Neutrophil (primary cell): ENCODE measurements around the gene DAB2IP.

Experiments
- H3K27ac ChIP-seq: fragments of 200-600 bp; sonication (generic); 2 replicates; pipeline ENCODE4 v1.5.1; 2016; ENCODE audit warnings: mild to moderate bottlenecking, moderate library complexity
- H3K27me3 ChIP-seq: fragments of 200-600 bp; sonication (generic); 2 replicates; pipeline ENCODE4 v1.6.0; 2016; ENCODE audit warnings: mild to moderate bottlenecking
- H3K36me3 ChIP-seq: fragments of 200-600 bp; sonication (generic); 2 replicates; pipeline ENCODE4 v1.5.1; 2017
- H3K4me1 ChIP-seq, 2 experiments: fragments of 200-600 bp in 1 of 2; sonication (generic) in 1 of 2; 1 replicate in 1 of 2; 2 replicates in 1 of 2; pipeline versions ENCODE4 v1.5.1 to v1.6.1; 2013 to 2016; ENCODE audit warnings: low read depth in 1 of 2, low read length in 1 of 2, mild to moderate bottlenecking in 1 of 2, moderate library complexity in 1 of 2; ENCODE audit not compliant: control insufficient read depth in 1 of 2, insufficient read depth in 1 of 2
- H3K4me3 ChIP-seq, 2 experiments: fragments of 200-600 bp in 1 of 2; sonication (generic) in 1 of 2; 1 replicate in 1 of 2; 2 replicates in 1 of 2; pipeline ENCODE4 v1.5.1; 2013 to 2016; ENCODE audit warnings: low read depth in 1 of 2, low read length in 1 of 2, mild to moderate bottlenecking in 1 of 2, moderate library complexity in 1 of 2
- H3K9me3 ChIP-seq: fragments of 200-600 bp; sonication (generic); 2 replicates; pipeline ENCODE4 v1.5.1; 2016
- CTCF ChIP-seq: fragments of 200-600 bp; sonication (generic); IDR thresholded peaks from 2 replicates; pipeline ENCODE4 v1.5.1; 2016; ENCODE audit warnings: antibody characterized with exemption

DAB2IP gene

GRCh38 chr9:121743441-121744001 is 92.1 kb downstream of the DAB2IP start:
- H3K4me3 ChIP-seq = no peak overlapping the region
- no peaks in the 10 kb centered on the region for H3K36me3 ChIP-seq
- H3K27ac ChIP-seq = no peak overlapping the region
- no peaks in the 10 kb centered on the region for H3K4me1 ChIP-seq
- peaks cover 17% of the 10 kb centered on the region for H3K27me3 ChIP-seq
- TF ChIP-seq CTCF = no peak
- H3K9me3 ChIP-seq = no peaks in the 10 kb centered on the region

GRCh38 chr9:121744002-121744686 is 92.7 kb downstream of the DAB2IP start:
- TF ChIP-seq CTCF = no peak
- no peaks in the 10 kb centered on the region for H3K36me3 ChIP-seq
- no peaks in the 10 kb centered on the region for H3K4me1 ChIP-seq
- no peak overlapping the region for H3K4me3 ChIP-seq
- no peak overlapping the region for H3K27ac ChIP-seq
- peaks cover 10% of the 10 kb centered on the region for H3K27me3 ChIP-seq
- no peaks in the 10 kb centered on the region for H3K9me3 ChIP-seq

GRCh38 chr9:121744687-121745395 is 93.4 kb downstream of the DAB2IP start:
- Histone ChIP-seq H3K4me1 (no peaks in the 10 kb centered on the region), H3K27ac (no peak overlapping the region), H3K27me3 (peaks cover 4% of the 10 kb centered on the region), H3K9me3 (no peaks in the 10 kb centered on the region), H3K36me3 (no peaks in the 10 kb centered on the region), H3K4me3 (no peak overlapping the region)
- TF ChIP-seq CTCF = no peak

- no peaks in the 10 kb centered on the region for H3K36me3 ChIP-seq
- no peaks in the 10 kb centered on the region for H3K4me1 ChIP-seq
- H3K4me3 ChIP-seq = no peak overlapping the region
- H3K9me3 ChIP-seq = no peaks in the 10 kb centered on the region
- no peak overlapping the region for H3K27ac ChIP-seq
- no peaks in the 10 kb centered on the region for H3K27me3 ChIP-seq
- no peak for TF ChIP-seq CTCF
Measured at GRCh38 chr9:121745396-121745695, 93.9 kb downstream of the DAB2IP start.

GRCh38 chr9:121746411-121746810 is 95.0 kb downstream of the DAB2IP start:
- Histone ChIP-seq H3K4me1 (no peaks in the 10 kb centered on the region), H3K27ac (no peak overlapping the region), H3K36me3 (no peaks in the 10 kb centered on the region), H3K4me3 (no peak overlapping the region), H3K9me3 (no peaks in the 10 kb centered on the region), H3K27me3 (no peaks in the 10 kb centered on the region)
- no peak for TF ChIP-seq CTCF
